ENCODE results near the gene PDE4B. TPM values are rescaled to one million over a fixed set of nuclear protein-coding genes. Genes with fewer than 3 reads are reported as not detected.
A peak's percentile ranks its signal among the peaks of the same experiment; 100 is the strongest.

Gene PDE4B
- total and polyA plus RNA-seq, 10 of the 15 experiments (the other 5 are each of a cell fraction or from before 2014, with no cell fraction given): 3.0 to 13.2 (median 5.7) TPM

DNA sequence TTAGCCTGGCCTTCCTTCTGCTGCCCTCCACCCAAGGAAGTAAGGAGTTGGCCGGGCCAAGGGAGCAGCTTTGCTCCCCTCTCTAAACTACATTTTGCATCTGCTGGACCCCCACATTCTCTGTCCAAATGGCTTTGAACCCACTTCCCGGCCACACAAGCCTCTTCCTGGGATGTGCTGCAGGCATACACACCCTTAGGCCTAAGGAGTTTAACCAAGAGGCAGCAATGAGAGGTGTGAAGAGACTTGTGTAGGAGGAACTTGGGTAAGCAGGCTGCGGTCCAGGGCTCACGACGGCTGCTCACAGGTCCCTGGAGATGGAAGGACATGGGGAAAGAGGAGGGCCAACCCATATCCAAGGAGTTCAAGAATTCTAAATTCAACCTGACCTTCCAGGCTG lies 544.6 kb downstream of the PDE4B start (continued):
- no peak for TF ChIP-seq STAT3 (IDR thresholded peaks at IDR 0.05; ENCODE audit: low read depth, low read length)
- TF ChIP-seq CBX3 (IDR thresholded peaks at IDR 0.05; ENCODE audit: borderline replicate concordance, low read depth): no peak
- TF ChIP-seq, protein P1, sequence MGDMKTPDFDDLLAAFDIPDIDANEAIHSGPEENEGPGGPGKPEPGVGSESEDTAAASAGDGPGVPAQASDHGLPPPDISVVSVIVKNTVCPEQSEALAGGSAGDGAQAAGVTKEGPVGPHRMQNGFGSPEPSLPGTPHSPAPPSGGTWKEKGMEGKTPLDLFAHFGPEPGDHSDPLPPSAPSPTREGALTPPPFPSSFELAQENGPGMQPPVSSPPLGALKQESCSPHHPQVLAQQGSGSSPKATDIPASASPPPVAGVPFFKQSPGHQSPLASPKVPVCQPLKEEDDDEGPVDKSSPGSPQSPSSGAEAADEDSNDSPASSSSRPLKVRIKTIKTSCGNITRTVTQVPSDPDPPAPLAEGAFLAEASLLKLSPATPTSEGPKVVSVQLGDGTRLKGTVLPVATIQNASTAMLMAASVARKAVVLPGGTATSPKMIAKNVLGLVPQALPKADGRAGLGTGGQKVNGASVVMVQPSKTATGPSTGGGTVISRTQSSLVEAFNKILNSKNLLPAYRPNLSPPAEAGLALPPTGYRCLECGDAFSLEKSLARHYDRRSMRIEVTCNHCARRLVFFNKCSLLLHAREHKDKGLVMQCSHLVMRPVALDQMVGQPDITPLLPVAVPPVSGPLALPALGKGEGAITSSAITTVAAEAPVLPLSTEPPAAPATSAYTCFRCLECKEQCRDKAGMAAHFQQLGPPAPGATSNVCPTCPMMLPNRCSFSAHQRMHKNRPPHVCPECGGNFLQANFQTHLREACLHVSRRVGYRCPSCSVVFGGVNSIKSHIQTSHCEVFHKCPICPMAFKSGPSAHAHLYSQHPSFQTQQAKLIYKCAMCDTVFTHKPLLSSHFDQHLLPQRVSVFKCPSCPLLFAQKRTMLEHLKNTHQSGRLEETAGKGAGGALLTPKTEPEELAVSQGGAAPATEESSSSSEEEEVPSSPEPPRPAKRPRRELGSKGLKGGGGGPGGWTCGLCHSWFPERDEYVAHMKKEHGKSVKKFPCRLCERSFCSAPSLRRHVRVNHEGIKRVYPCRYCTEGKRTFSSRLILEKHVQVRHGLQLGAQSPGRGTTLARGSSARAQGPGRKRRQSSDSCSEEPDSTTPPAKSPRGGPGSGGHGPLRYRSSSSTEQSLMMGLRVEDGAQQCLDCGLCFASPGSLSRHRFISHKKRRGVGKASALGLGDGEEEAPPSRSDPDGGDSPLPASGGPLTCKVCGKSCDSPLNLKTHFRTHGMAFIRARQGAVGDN (IDR thresholded peaks at IDR 0.05): peak; percentile 96
- peak; percentile 21; the same call in 1 of the 2 replicates for TF ChIP-seq MTA2 (IDR thresholded peaks at IDR 0.05; ENCODE audit: low read depth)

DNA sequence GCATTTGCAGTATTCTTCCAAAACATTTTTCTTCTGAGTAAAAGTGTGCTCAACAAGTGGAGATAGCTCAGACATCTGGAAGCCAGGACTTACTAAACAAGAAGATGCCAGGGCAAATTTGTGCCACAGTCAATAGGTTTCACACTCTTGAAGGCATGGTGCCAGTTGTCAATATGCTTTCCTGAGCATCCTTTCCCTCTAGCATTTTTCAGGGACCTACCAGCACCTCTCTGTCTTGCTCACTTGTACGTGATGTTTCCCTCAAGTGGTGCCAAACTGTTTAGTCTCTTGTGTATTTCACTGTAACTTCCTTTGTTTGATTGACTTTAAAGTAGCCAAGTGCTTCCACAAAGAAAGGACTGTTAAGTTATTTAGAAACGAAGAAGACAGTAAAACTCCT lies 547.2 kb downstream of the PDE4B start:
- ChIA-PET POLR2A (interaction anchor here (1.0 to 1.6 kb wide), 4 partner anchors 8 to 57 kb away, joined by 3 to 4 read pairs (median 3); no protein-coding TSS in a partner anchor), CTCF (interaction anchor here (0.8 to 3.9 kb wide), 8 partner anchors 8 to 106 kb away, joined by 3 to 12 read pairs (median 5); no protein-coding TSS in a partner anchor), SMC1A (ENCODE audit: uncharacterized antibody, unreplicated experiment) (interaction anchor here (0.6 to 16.3 kb wide), 10 partner anchors 8 to 106 kb away, joined by 3 to 331 read pairs (median 4); no protein-coding TSS in a partner anchor), RAD21 (ENCODE audit: unreplicated experiment) (interaction anchor here (1.0 to 13.5 kb wide), 5 partner anchors 8 to 105 kb away, joined by 3 to 238 read pairs (median 4); no protein-coding TSS in a partner anchor)
- DNase-seq (ENCODE audit: low read depth, low spot score) (no peak), ATAC-seq (peak; percentile 8), FAIRE-seq (no peak)
- no peaks in the 10 kb centered on the region for H3K27me3 ChIP-seq (replicated peaks in 1 of 2; ENCODE audit: control insufficient read depth in 2 of 2, insufficient read depth in 2 of 2, low read length in 1 of 2)
- peaks cover 21% of the 10 kb centered on the region for H3K4me1 ChIP-seq (ENCODE audit: control insufficient read depth, insufficient read depth, low read length)
- no peaks in the 10 kb centered on the region for H3K36me3 ChIP-seq (ENCODE audit: control insufficient read depth in 2 of 2, insufficient read depth in 2 of 2, low read length in 1 of 2)
- peak overlapping the region; percentile 90 for H3K4me2 ChIP-seq (ENCODE audit: control insufficient read depth, insufficient read depth)
- H3K79me2 ChIP-seq (ENCODE audit: control insufficient read depth, insufficient read depth, low read length): peaks cover 89% of the 10 kb centered on the region
- WGBS (ENCODE audit: insufficient coverage, insufficient replicate concordance, low lambda C conversion rate, missing lambda C conversion rate): 0% methylated on average over 2 of the region's 2 CpGs
- in situ Hi-C loops (cut with MboI): no loop called here
- intact Hi-C loops (cut with micrococcal nuclease; ENCODE audit: unreplicated experiment): loop anchor here (10.0 kb wide), 1 partner anchor 385 kb away; no protein-coding TSS in a partner anchor
- H4K20me1 ChIP-seq (ENCODE audit: control insufficient read depth, insufficient read depth): no peaks in the 10 kb centered on the region
- TF ChIP-seq, protein P1 (IDR thresholded peaks at IDR 0.05): peak; percentile 59
- TF ChIP-seq IKZF2 (IDR thresholded peaks at IDR 0.05) (peak; percentile 29 to 46; a peak in 2 of 4 replicates), IKZF1 (conservative IDR thresholded peaks at IDR 0.05) (0 out of 2 replicates have a peak, but pooled peaks have one; percentile 31), GATAD2B (conservative IDR thresholded peaks at IDR 0.05; ENCODE audit: low read depth) (0 out of 2 replicates have a peak, but pooled peaks have one; percentile 18), FOS (IDR thresholded peaks at IDR 0.05; ENCODE audit: borderline replicate concordance, extremely low read depth, insufficient read length) (no peak), CHD4 (IDR thresholded peaks at IDR 0.05) (no peak), POLR2AphosphoS5 (IDR thresholded peaks at IDR 0.05; ENCODE audit: low read length) (peak; percentile 74; the same call in 1 of the 2 replicates)
- TF ChIP-seq, protein P2, sequence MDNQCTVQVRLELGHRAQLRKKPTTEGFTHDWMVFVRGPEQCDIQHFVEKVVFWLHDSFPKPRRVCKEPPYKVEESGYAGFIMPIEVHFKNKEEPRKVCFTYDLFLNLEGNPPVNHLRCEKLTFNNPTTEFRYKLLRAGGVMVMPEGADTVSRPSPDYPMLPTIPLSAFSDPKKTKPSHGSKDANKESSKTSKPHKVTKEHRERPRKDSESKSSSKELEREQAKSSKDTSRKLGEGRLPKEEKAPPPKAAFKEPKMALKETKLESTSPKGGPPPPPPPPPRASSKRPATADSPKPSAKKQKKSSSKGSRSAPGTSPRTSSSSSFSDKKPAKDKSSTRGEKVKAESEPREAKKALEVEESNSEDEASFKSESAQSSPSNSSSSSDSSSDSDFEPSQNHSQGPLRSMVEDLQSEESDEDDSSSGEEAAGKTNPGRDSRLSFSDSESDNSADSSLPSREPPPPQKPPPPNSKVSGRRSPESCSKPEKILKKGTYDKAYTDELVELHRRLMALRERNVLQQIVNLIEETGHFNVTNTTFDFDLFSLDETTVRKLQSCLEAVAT (IDR thresholded peaks at IDR 0.05): peak; percentile 51
- H3K9ac ChIP-seq (ENCODE audit: control insufficient read depth, insufficient read depth, low read length): peak overlapping the region; percentile 62
- H3K4me3 ChIP-seq: peak overlapping the region; percentile 42
- H3K27ac ChIP-seq (ENCODE audit: control insufficient read depth, insufficient read depth): peak overlapping the region; percentile 83
- no peaks in the 10 kb centered on the region for H3K9me3 ChIP-seq (replicated peaks; ENCODE audit: control insufficient read depth, insufficient read depth, low read length)
- peak overlapping the region; percentile 71 for H2AFZ ChIP-seq (ENCODE audit: control insufficient read depth, low read depth, low read length)
- BruUV-seq (replicated peaks): no TSS peak

Measured in GM12878 (cell line).